ENCODE data around the gene MUC2.

- TF ChIP-seq EZH2 (conservative IDR thresholded peaks at IDR 0.05; ENCODE audit: low read depth, low read length) (no peak), TCF7L2 (IDR thresholded peaks at IDR 0.05; ENCODE audit: low read depth, low read length) (no peak), NR3C1 (CRISPR knock-in tag; IDR thresholded peaks at IDR 0.05) (no peak), RAD51 (IDR thresholded peaks at IDR 0.05; ENCODE audit: borderline replicate concordance) (no peak), CTCF (CRISPR knock-in tag; IDR thresholded peaks at IDR 0.05) (no peak)
These were observed 41.4 kb downstream of the MUC2 start for GRCh38 chr11:1116104-1116503.

Data from HepG2 (cell line).